Fibroblast of pulmonary artery (primary cell): Measurements from ENCODE around the gene CACNA1C.

ENCODE experiments used
- DNase-seq: peaks from one replicate; pipeline ENCODE4 v3.0.0-alpha.2; 2010; ENCODE audit warnings: low read depth
- H3K4me3 ChIP-seq: replicated peaks from 2 replicates; pipeline ENCODE4 v1.5.1; 2011; ENCODE audit warnings: low read depth, mild to moderate bottlenecking, control low read depth, low read length, moderate library complexity
- TF ChIP-seq, protein P1 (sequence below): IDR thresholded peaks from 2 replicates; pipeline ENCODE4 v1.5.1; 2011; ENCODE audit warnings: mild to moderate bottlenecking, control low read depth, low read length, inconsistent platforms; ENCODE audit errors: missing control alignments

Gene CACNA1C

DNA sequence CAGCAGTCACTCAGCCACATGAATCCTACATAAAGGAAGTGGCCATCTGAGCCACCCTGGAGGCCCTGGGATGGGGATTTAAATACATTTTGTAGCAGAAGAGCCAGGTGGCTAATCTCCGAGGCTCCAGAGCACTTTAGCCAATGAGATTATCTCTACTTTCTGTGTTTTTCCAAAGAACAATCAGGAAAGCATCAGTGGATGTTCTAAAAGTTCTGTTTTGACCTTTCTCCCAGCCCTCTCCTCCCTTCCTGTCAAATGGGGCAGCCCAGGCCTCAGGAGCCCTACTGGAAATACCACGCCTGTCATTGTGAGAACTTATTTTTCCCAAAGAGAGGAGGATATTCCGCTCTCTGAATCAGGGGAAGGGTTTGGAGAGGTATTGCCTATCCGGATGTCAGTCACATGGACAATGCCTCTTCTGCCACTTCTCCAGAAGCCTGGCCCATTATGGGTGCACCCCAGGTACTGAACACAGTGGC, 405.2 kb downstream of the CACNA1C start:
- no peak for DNase-seq
- TF ChIP-seq, protein P1, sequence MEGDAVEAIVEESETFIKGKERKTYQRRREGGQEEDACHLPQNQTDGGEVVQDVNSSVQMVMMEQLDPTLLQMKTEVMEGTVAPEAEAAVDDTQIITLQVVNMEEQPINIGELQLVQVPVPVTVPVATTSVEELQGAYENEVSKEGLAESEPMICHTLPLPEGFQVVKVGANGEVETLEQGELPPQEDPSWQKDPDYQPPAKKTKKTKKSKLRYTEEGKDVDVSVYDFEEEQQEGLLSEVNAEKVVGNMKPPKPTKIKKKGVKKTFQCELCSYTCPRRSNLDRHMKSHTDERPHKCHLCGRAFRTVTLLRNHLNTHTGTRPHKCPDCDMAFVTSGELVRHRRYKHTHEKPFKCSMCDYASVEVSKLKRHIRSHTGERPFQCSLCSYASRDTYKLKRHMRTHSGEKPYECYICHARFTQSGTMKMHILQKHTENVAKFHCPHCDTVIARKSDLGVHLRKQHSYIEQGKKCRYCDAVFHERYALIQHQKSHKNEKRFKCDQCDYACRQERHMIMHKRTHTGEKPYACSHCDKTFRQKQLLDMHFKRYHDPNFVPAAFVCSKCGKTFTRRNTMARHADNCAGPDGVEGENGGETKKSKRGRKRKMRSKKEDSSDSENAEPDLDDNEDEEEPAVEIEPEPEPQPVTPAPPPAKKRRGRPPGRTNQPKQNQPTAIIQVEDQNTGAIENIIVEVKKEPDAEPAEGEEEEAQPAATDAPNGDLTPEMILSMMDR: no peak
- H3K4me3 ChIP-seq: no peak overlapping the region

DNA sequence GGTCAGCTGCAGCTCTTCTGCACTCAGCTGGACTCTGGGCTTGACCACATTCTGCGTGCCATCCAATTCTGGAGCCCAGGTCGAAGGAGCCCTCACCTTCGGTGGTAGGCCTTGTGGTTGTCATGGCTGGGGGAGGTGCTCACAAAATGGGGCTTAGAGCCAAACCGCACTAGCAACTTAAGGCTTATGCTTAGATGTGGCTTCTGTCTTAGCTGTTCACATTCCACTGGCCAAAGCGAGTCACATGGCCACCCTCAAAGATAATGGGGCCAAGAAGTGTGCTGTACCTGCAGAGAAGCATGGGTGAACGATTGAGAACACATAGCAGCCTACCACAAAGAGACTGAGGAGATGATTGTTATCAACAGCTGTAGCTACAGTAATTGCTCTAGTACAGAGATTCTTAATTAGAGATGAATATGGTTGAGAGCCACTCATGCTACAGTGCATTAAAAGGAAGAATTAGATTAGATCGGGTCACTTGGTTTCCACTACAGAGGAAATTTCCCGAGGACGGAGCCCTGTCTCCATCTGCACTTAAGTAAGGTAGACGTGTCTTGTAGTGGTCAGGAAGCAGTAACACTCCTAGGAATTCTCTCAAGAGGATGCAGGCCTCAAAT, 407.4 kb downstream of the CACNA1C start:
- no peak for DNase-seq
- TF ChIP-seq, protein P1: no peak
- no peak overlapping the region for H3K4me3 ChIP-seq

DNA sequence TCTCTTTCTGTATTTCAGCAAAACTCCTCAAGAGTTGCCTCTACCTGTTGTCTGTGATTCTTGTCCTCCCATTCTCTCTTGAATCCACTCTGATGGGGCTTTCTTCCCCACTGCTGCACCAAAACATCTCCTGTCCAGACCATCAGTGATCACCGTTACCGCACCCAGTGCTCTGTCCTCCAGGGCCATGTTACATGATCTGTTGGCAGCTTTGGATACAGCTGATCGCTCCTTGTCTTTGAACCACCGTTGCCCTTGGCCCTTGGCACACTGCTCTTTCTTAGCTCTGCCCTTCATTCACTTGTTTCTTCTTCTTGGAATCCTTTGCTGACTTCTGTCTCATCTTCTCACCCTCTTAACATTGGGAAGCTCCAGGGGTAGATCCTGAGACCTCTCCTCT, 408.3 kb downstream of the CACNA1C start:
- no peak overlapping the region for H3K4me3 ChIP-seq
- TF ChIP-seq, protein P1: no peak
- DNase-seq: no peak

DNA sequence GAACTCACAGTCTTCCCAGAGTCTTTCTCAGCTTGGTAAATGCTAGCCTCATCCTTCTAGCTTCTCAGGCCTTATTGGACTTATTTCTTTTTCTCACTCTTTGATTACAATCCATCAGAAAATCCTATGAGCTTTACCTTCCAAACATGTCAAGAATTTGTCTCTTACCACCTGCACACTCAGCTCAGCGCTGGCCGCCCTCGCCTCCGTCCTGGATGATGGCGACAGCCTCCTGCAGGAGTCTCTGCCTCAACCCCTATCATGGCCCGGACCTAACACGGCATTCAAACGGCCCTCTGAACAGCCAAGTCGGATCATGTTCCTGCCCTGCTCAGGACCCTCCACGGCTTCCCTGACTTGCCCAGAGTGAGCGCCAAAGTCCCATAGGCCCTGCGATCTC, 408.9 kb downstream of the CACNA1C start:
- DNase-seq: no peak
- TF ChIP-seq, protein P1: no peak
- no peak overlapping the region for H3K4me3 ChIP-seq

DNA sequence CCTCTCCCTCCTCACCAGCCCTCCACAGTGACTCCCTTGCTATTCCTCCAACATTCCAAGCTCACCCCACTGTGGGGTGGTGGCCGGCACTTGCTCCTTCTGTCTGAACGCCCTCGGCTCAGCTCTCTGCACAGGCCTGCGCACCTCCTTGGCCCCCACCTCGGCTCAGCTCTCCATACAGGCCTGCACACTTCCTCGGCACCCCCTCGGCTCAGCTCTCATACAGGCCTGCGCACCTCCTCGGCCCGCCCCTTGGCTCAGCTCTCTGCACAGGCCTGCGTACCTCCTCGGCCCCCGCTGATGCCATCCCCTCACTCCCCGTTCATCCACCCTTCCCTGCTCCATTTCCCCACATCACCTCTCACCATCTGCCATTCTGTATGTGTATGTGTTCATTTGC, 409.3 kb downstream of the CACNA1C start:
- DNase-seq: no peak
- TF ChIP-seq, protein P1: no peak
- no peak overlapping the region for H3K4me3 ChIP-seq

DNA sequence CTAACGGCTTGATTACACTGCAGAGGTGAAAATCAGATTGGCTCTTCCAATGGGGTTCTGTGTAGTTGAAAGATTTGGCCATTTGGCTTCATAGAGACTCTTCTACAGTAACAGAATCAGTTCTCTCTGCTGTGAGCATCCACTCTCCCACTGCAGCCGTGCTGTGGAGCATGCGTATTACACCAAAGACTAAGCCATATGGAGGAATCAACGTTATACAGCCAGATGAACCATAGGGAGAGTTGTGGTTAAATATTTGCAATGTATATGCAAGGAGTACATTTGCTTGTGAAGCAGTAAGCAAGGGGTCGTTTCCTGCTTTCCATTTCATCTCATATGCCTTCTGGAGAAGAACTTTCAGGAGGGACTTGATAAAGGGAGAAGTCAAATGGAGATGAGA, 410.9 kb downstream of the CACNA1C start:
- no peak overlapping the region for H3K4me3 ChIP-seq
- TF ChIP-seq, protein P1: no peak
- DNase-seq: no peak

DNA sequence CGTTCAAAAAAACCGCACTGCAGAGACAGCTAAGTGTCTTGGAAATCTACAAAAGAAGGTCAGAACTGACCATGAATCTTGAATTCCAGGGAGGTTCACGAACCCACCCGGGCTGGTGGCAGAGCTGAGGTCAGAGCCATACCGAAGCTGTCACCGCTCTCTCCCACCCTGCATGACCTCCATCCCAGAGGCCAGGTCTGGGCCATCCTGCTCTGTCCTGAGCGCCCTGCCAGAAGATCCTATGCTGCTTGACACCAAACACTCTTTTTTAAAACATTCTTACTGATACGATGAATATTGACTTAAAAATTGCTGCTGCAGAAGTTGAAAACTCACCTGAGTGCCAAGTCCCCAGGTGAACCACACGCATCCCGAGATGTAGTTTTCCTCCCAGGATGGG, 412.9 kb downstream of the CACNA1C start:
- DNase-seq: no peak
- TF ChIP-seq, protein P1: no peak
- no peak overlapping the region for H3K4me3 ChIP-seq
